A549 (cell line): Measurements from ENCODE around the gene CAPN7.

ENCODE experiments used
- CEBPB ChIP-seq, 2 experiments: fragments of >200 bp in 1 of 2; sonication (Bioruptor Twin) in 1 of 2; formaldehyde crosslinking in 1 of 2; IDR thresholded peaks; 2 replicates each; pipeline ENCODE4 v1.6.1; 2012 to 2016
- EHMT2 ChIP-seq: fragments of 200-600 bp; sonication (generic); IDR thresholded peaks from 2 replicates; pipeline ENCODE4 v1.6.1; 2016; ENCODE audit warnings: antibody characterized with exemption, low read depth, mild to moderate bottlenecking, moderate library complexity
- EP300 ChIP-seq, 2 experiments: fragments of >200 bp; sonication (Bioruptor Twin); formaldehyde crosslinking; IDR thresholded peaks; 2 replicates in 1 of 2; 3 replicates in 1 of 2; pipeline ENCODE4 v1.6.1; 2016 to 2017
- HMGXB4 ChIP-seq: fragments of 250-450 bp; sonication (Bioruptor Pico); IDR thresholded peaks from 2 replicates; pipeline ENCODE4 v1.5.0; 2021; ENCODE audit warnings: mild to moderate bottlenecking, moderate library complexity, borderline replicate concordance
- KDM1A ChIP-seq: fragments of 200-600 bp; sonication (generic); IDR thresholded peaks from 2 replicates; pipeline ENCODE4 v1.6.1; 2016; ENCODE audit warnings: low read depth, mild to moderate bottlenecking
- KDM5A ChIP-seq: fragments of 200-600 bp; sonication (generic); IDR thresholded peaks from 2 replicates; pipeline ENCODE4 v1.6.1; 2016; ENCODE audit warnings: antibody characterized with exemption, mild to moderate bottlenecking
- RAD21 ChIP-seq, 2 experiments: fragments of >200 bp in 1 of 2; sonication (Bioruptor Twin) in 1 of 2; formaldehyde crosslinking in 1 of 2; IDR thresholded peaks in 1 of 2; conservative IDR thresholded peaks in 1 of 2; 2 replicates in 1 of 2; 3 replicates in 1 of 2; pipeline ENCODE4 v1.6.1; 2012 to 2018; ENCODE audit warnings: inconsistent platforms in 1 of 2
- REST ChIP-seq: fragments of 200-600 bp; sonication (generic); IDR thresholded peaks from 2 replicates; pipeline ENCODE4 v1.6.1; 2016; ENCODE audit warnings: antibody characterized with exemption, mild to moderate bottlenecking, moderate library complexity
- TP53 ChIP-seq: fragments of 250-450 bp; sonication (Bioruptor Pico); IDR thresholded peaks from 2 replicates; pipeline ENCODE4 v1.5.0; 2021; ENCODE audit warnings: mild to moderate bottlenecking, moderate library complexity
- TF ChIP-seq, protein P1 (sequence below): fragments of >200 bp; sonication (Bioruptor Twin); formaldehyde crosslinking; IDR thresholded peaks from 3 replicates; pipeline ENCODE4 v1.5.1; 2016

DNA sequence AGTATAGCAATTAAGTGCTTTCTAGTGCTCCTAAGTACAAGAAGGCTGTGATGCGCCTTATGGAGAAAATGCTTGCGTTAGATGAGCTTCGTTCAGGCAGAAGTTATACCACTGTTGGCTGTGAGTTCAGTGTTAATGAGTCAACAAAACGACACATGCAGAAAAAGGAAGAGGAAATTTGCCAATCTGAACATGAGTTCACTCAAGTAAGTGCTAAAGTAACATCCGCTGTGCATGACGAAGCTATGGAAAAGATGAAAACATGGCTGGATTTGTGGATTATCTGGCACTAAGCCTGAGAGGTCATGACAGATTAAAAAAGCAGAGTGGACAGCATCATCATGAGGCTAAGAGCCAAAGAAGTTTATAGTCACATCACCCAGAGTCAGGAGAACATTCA, 89.5 kb downstream of the CAPN7 start:
- TF ChIP-seq, protein P1, sequence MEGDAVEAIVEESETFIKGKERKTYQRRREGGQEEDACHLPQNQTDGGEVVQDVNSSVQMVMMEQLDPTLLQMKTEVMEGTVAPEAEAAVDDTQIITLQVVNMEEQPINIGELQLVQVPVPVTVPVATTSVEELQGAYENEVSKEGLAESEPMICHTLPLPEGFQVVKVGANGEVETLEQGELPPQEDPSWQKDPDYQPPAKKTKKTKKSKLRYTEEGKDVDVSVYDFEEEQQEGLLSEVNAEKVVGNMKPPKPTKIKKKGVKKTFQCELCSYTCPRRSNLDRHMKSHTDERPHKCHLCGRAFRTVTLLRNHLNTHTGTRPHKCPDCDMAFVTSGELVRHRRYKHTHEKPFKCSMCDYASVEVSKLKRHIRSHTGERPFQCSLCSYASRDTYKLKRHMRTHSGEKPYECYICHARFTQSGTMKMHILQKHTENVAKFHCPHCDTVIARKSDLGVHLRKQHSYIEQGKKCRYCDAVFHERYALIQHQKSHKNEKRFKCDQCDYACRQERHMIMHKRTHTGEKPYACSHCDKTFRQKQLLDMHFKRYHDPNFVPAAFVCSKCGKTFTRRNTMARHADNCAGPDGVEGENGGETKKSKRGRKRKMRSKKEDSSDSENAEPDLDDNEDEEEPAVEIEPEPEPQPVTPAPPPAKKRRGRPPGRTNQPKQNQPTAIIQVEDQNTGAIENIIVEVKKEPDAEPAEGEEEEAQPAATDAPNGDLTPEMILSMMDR, result no peak
- TF ChIP-seq EHMT2 (no peak), HMGXB4 (CRISPR knock-in tag) (no peak), KDM1A (no peak), CEBPB (IDR thresholded peaks at IDR 0.05) (no peak), KDM5A (no peak), TP53 (CRISPR knock-in tag) (no peak), EP300 (IDR thresholded peaks at IDR 0.05) (no peak), REST (no peak), RAD21 (conservative IDR thresholded peaks at IDR 0.05 in 1 of 2, IDR thresholded peaks at IDR 0.05 in 1 of 2) (no peak)
